CD4-positive, alpha-beta T cell treated with Interleukin-4 for 1 hour (primary cell): Measurements from ENCODE around the gene GAS7.
"Not testable (repeated sequence)": the region's sequence is repeated elsewhere in the genome, so short reads cannot be mapped to it uniquely, and the experiment has no call there.

Source experiments
- DNase-seq, 2 donors: peaks; one replicate each; pipeline ENCODE4 v3.0.0-alpha.2; 2020 to 2022

Gene GAS7

DNA sequence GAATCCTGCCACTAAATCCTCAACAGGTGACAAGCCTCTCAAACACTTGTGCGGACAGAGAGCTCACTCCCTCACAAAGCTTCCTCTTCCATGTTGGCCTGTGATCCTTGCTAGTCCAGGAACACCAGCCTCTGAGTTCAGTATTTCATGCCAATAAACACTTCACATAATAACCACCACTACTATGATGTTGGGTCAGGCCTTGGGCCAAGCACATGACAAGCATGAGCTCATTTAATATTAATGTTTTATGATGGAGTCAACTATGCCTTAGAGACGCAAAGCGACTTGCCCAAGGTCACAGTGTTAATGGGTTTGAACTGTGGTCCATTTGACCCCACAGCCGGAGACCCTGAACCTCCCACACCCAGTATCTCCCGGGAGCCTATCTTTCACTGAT lies 129.1 kb downstream of the GAS7 start:
- no peak for DNase-seq

DNA sequence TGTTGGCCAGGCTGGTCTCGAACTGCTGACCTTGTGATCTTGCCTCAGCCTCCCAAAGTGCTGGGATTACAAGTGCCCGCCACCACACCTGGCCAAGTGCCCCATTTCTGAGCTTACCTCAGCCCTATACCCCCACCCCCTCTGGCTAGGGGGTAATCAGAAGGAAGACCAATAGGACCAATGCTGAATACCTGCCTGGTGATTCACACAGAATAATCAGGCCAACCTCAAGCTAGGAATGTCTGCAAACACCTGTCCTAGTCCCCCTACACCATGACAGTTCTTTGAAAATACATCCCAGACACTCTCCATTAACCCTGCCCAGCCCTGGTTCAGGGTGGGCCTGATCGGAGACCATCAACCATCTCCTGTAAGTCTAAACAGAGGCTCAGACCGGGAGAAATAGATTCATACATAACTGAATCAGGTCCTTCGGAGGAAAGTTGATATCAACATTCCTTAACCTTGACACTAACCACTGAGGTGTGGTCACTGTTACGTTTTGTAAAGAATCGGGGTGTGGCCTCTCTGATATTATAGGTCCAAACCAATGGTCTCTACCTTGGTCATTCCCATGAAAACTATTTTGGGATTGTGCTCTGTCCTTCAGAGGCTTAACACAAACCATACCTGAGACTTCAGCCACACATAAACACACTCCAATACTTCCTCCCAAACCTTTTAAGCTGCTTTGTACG lies 130.8 kb downstream of the GAS7 start:
- DNase-seq, result no peak

DNA sequence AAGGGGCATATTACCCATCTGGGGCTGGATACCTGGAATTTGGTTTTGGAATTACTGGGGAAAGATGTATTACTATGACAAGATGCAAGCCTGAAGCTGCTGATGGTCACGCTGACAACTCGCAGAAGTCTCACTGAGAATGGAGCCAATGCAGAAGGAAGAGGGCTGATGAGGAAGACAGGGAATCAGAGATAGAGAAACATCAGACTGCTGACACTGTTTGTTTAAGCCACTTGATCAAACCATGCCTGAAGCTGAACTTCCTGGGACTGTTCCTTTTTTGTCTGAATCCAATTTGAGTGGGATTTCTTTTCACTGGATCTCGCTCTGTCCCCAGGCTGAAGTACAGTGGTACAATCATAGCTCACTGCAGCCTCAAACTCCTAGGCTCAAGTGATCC lies 133.9 kb downstream of the GAS7 start:
- DNase-seq, result no peak

DNA sequence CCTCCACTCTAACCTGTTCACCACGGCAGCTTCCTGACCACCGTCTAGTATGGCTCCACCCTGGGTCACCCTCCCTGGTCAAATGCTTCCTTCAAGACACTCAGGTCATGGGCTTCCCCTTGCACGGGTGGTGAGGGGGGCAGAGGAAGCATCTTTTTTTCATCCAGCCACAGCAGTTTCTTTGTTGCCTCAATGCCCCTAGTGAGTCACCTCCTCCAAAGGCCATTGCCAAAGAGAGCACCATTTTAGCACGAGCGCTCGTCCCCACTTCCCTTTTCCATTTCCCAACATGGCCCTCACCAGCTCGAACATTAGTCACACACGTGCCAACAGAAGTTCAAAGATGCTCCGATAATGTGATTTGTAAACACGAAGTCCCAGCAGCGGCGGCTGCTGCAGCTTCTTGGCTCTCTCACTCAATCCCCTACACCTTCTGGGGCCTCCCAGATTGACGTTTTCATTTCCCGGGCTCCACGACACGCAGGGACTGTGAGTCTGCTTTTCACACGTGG lies 134.6 kb downstream of the GAS7 start:
- DNase-seq, result peak; percentile 38 to 84

DNA sequence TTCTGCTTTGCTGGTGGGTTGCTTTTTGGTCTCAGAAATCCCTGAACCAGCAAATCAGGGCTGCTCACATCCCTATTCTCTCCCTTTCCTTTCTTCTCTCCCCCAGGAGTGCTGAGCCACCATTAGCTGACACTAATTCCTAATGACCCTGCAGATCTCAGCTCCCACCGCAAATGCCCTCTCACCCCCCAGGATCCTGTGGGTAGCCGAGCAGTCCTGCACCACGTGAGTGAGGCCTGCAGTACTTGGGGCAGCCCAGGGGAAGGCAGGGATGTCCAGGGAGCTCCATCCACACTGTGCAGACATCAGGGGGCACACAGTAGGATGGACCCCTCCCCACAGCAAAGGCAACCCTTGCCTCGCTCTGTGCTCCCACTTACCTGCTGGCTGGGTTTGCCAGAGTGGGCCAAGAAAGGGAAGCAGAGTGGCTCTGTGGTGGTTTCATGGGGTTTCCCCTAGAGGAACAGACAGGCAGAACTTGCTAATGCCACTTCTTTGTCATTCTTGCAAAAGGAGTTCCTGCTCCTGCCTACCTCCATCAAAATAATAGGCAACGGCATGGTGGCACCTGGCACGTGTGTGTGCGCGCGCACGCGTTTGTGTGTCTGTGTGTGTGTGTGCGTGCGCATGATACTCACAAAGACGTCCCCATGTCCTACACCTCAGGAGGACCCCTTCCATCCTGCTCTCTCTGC lies 135.6 kb downstream of the GAS7 start:
- peak in 1 of 2 donors; percentile 55 for DNase-seq

DNA sequence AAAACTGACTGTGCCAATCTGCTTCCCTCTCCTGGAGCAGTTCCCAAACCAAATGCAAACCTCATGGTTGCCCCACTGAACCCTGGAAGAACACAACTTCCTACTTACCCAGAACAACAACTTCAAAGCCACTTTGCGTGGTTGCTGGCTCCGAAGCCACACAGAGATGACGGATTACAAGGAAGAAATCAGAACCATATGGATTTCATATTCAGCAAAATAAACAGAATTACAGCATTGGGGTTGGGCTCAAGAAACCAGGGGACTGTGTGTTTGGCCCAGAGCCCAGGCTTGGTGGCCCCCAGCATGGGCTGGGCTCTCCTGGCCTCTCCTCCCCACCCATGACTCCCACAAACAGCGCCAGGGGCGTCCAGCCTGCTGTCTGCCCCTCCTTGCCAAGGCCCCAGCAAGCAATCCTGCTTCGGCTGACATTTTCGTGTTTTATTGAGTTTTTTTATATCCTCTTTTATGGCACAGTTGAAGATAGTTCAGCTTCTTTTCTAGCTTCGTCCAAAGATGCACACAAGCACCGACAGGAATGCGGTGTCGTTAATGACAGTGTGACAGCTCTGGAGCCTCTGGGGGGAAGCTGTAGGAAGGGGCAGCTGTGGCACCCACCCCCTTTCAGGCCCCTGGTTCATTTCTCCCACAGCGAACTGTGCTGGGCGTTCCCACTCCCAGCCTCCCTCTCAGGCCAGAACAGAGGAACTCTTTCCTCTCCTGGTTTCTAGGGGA lies 137.1 kb downstream of the GAS7 start:
- DNase-seq, result peak in 1 of 2 donors; percentile 18

DNA sequence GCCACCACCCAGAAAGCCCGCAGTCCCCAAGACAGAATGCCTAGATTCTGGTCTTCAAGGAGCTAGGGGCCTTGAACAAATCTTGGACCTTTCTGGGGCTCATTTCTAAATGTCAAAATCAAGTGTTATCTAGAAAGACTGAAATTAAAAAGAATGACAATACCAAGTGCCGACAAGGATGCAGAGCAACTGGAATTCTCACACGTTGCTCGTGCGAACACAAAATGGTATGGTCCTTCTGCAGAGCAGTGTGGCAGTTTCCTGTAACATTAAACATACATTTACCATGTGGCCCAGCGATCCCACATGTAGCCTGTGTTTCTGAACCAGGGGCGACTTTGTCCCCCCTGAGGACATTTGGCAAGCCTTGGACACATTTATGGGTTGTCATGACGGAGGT lies 137.9 kb downstream of the GAS7 start:
- DNase-seq, result no peak

DNA sequence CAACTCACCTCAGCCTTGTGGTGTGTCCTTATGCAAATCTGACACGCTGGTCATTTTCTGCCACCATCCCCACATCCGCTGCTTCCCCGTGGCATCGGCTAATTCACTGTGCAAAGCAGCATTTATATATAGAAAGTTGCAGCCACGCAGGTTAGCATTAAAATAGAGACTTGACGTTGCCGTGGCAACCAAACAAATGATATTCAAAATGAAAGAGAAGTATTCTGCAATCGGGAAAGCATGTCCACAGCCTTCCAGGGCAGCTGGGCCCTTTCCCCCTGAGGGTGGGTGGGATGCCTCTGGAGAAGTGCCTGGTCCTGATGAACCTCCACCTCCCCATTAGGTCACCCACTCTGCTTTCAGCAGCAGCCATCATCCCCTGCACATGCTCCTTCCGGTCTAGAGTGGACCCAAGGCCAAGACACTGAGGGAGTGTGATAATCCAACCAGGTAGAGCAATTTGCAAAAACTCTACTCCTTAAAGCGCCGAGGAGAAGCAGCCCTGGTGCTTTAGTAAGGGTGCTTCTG lies 138.7 kb downstream of the GAS7 start:
- DNase-seq, result peak; percentile 23 to 56

DNA sequence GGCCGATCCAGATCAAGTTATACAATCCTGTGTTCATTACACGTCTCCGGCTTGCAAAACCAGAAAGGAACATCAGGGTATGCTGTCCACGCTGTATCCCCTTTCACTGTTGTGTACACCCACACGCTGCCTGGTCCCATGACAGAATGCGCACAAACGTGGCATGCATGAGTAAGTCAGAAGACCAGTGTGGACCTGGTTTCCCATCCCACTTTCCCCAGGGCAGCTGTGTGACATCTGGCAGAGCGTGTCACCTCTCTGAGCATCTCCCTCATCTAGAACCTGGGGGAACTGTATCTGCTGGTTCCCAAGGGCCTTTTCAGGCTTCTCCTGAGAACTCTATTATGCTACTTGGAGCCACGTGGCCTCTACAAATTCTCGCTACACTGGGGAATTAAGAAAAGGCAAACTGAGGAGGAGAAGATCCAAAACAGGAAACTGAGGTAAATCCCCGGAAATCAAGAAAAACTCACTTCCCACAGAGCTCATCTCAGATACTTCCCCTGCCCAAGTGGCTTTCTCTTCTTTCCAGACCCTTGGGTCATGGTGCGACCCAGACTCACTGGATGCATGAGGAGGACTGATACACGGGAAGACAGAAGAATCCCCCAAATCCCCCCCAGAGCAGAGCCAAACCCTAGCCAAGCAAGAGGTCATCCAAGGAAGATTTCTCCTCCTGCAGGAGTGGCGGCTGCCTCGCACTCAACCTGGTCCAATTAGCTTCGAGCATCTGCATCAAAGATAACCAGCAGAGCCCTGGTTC lies 139.3 kb downstream of the GAS7 start:
- DNase-seq, result no peak

DNA sequence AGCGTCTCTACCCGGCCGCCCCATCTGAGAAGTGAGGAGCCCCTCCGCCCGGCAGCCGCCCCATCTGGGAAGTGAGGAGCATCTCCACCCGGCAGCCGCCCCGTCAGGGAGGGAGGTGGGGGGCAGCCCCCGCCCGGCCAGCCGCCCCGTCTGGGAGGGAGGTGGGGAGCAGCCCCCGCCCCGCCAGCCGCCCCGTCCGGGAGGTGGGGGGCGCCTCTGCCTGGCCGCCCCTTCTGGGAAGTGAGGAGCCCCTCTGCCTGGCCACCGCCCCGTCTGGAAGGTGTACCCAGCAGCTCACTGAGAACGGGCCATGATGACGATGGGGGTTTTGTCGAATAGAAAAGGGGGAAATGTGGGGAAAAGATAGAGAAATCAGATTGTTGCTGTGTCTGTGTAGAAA lies 140.9 kb downstream of the GAS7 start:
- DNase-seq, result not testable (repeated sequence)

DNA sequence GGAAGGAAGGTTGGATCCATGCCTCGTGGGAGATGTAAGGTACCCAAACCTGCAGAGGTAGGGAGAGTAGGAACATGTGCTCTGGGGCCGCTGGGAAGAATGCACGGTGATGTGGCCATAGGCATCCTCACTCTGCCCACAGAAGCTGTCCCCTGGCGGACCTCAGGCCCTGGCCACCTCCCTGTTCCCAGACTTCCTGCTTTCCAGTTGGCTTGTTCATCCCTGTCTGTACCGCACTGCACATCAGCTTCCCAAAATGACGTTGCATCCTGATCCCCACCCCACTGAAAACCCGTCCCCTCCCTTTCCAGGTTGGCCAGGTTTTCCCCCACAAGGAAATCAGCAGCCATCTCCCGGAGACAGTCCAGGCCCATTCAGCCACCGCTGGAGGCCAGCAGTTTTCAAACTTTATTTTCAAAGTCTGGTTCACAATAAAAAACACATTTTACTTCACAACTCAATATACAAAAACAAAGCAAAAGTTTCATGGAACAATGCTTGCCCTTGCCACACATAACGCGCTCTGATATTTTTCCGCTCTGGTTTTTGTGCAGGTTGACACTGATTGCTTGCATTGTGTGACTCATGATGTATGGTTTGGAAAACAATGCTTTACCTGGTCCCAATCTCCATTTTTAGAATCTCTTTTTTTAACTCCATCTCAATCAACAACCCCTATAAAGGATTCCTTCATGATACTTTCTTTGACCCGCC lies 143.0 kb downstream of the GAS7 start:
- no peak for DNase-seq

DNA sequence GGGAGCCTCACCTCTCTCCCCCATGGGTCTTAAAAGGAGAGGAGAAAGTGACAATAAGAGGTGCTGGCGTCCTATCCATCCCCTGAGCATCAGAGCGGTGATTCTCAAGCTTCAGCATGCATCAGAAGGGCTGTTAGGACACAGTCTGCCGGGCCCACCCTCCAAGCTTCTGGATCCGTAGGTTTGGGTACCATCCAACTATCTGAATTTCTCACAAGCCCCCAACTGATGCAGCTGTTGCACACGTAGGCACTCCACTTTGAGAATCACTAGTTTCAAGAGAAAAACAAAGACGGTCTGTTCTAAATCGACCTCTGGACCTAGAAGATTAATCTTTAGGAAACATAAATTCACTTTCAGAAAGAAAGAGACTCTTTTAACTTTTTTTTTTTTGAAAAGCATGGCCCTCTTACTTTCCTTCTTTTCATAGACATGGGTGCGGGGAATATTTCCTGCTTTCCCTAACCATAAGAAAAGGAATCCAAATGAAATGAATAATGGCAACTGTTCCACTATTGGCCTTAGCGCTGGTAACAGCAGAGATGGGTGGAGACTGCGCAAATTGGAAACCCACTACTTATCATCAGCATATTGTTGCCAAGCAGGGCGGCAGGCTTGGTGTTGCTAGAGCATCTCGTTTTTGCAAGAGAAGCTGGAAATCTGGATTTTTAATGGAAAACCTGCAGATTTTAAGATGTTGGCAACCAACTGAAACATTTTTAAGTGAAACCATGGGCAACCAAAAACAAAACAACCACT lies 144.4 kb downstream of the GAS7 start:
- no peak for DNase-seq

DNA sequence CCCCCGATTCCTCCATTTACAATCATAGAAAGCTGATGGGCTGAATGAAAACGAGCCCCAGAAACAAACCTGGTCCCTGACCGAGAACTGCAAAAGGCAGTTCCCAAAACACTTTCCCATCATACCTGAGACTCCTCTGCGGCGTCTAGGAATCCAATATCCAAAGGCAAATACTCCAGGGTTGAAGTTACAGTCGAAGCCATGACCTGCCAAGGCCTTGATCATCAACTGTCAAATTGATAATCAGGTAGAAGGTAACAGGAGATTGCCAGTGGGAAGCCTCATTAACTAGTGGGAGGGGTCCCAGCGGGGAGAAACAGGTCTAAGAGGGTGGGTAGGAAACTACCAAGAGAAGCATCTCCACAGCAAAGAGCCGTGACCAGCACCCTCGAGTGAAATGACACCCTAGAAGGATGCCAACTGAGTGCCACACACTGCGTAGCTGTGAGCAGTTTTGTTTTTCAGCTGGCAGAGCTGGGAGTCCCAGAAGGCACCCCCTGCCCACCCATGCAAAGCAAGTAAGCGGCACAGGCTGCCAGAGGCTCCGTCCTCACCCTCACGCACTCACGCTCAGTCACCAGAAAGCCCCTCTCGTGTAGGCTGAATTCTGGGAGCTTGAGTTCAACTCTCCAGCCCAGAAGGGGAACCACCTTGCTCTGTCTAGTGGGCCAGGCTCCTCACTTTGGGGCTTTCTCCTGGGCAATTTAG lies 146.1 kb downstream of the GAS7 start:
- DNase-seq, result peak in 1 of 2 donors; percentile 60

DNA sequence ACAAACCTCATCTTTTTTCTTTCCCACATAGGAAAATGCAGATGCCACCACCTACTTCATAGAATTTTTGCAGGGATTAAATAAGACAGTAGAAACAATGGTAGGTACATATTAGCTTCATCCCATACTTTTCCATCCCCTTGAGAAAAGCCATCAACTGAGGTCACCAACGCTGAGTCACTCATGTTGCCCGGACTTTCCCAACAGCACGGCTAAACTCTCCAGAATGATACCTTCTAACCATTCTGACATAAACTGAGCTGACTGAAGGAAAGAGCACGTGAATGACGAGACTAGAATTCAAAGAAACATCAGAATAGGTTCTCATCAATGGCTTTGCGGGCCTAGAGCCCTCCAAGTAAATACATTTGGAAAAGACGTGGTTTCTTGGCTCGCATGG lies 147.3 kb downstream of the GAS7 start:
- DNase-seq, result peak in 1 of 2 donors; percentile 20

DNA sequence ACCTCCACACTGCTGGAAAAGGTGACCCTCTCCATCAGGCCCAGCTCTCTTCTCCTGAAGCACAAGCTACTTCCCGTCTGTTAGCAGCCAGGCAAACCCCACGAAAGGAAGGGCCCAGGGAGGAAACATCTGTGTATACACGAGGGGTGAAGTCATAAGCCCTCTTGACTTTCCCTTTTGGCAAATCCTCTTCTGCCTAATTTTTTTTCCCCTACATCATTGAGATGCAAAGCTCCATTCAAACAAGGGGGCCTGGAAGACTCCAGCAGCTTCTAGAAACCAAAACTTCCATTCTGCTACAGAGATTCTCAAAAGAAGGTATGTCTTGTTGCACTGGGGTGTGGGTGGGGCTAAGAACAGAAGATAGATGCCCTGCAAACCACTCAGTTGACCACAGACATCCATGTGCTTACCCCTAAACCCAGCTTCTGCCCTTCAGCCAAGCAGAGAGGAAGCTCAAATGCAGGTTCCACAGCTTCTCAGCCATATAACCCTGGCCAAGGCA lies 147.8 kb downstream of the GAS7 start:
- DNase-seq, result peak in 1 of 2 donors; percentile 52

DNA sequence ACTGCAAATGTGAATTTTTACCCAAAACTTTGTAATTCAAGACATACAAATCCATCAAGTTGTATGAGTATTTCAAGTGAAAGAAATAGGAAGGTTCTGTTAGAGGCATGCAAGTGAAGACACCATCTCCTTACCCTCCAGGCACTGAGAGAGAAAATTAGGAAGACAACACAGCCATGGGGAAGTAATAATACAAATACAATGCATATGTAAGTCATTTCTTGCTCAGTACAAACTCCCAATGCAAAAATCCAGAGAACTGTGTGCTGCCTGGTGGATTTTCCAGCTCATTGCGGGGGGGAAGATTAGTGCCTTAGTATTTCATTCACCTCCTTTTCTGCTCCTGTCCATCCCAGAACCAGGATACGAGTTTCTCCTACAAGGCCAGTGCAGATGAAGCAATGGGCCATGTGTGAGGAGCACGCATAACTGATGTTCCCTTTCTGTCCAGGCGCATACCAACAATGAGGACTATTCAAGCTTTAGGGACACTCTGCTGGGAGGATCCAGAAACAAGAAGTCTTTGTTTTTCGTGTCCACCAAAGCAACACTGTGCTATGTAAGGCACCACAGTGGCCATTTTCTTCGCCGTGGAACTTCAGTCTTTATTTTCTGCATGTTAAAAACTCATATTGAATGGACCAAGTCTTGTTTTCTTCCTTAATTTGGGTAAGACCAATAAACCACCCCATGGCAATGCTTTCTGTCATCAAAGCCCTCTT lies 149.6 kb downstream of the GAS7 start:
- no peak for DNase-seq

DNA sequence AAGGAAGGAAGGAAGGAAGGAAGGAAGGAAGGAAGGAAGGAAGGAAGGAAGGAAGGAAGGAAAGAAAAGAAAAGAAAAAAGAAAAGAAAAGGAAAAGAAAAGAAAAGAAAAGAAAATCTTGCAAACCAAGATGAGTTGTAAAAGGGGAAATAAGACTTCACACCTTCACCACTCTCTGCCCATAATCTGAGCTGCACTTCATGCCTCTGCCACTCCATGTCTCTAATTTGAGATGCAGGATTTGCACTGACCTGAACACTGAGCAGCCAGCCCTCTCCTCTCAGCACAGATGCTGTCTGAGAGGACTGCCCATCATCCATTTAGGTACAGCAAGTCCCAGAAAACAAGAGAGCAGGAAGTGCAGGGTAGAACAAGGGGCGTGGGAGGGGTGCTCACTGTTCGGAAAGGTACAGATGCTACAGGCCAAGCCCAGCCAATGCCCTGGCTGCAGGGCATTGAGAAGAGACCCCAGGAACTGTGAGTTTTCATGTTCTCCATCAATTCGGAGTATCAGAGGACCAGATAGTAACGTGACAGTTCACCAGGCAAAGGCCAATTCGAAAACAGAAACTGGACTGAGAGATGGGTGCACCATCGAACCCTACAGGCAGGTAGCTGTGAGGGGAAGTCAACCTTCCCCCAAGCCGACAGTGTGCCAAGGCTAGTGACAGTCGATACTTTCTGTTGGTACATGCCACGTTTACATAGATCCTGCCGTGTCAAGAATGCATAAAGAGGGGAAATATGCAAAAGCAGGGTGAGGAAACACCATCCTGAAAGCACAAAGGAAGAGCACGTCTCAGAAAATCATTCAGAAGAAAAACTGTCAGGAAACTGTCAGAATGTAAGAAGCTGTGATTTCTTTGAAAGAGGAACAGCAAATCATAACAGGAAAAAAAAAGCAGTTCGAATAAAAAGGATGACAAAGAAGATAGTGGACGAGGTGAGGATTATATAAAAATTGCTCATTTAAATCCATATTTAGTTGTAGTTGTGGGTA lies 151.3 kb downstream of the GAS7 start:
- no peak for DNase-seq
